ENCODE results near the gene UBE2Z.

DNA sequence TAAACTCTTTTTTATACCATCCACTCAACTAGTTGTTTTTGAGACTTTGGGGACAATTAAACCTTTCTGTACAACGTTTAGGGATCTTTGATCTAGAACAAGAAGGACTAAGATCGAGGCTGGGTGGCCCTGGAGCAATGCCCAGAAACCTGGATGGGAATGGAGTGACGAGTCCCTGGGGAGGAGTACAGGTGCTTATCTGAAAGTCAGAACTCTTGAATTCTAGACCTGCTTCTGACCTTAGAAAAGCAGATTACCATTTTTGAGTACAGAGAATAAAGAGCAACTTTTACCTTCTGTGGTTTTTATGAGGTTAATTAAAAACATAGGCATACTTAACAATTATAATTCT, 17.8 kb downstream of the UBE2Z start:
- TF ChIP-seq, protein P1, sequence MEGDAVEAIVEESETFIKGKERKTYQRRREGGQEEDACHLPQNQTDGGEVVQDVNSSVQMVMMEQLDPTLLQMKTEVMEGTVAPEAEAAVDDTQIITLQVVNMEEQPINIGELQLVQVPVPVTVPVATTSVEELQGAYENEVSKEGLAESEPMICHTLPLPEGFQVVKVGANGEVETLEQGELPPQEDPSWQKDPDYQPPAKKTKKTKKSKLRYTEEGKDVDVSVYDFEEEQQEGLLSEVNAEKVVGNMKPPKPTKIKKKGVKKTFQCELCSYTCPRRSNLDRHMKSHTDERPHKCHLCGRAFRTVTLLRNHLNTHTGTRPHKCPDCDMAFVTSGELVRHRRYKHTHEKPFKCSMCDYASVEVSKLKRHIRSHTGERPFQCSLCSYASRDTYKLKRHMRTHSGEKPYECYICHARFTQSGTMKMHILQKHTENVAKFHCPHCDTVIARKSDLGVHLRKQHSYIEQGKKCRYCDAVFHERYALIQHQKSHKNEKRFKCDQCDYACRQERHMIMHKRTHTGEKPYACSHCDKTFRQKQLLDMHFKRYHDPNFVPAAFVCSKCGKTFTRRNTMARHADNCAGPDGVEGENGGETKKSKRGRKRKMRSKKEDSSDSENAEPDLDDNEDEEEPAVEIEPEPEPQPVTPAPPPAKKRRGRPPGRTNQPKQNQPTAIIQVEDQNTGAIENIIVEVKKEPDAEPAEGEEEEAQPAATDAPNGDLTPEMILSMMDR (IDR thresholded peaks at IDR 0.05) = no peak
- no peak for TF ChIP-seq POLR2A (IDR thresholded peaks at IDR 0.05)

All from body of pancreas (tissue), 4 donors.